Testis (tissue), 3 donors: ENCODE measurements around the gene CLK2. TPM values are rescaled to one million over a fixed set of nuclear protein-coding genes. Genes with fewer than 3 reads are reported as not detected.
A peak's percentile ranks its signal among the peaks of the same experiment; 100 is the strongest.

Experiments
- DNase-seq: peaks from one replicate; pipeline ENCODE4 v3.0.0-alpha.2; 2019
- H3K27ac ChIP-seq, 2 donors: fragments of 200-600 bp; sonication (generic); one replicate each; pipeline ENCODE4 v1.5.1; 2019
- H3K27me3 ChIP-seq: fragments of 200-600 bp; sonication (generic); one replicate; pipeline ENCODE4 v1.5.1; 2019
- H3K36me3 ChIP-seq: fragments of 200-600 bp; sonication (generic); one replicate; pipeline ENCODE4 v1.5.1; 2017; ENCODE audit warnings: low read depth; ENCODE audit errors: missing control alignments
- H3K4me1 ChIP-seq: fragments of 200-600 bp; sonication (generic); one replicate; pipeline ENCODE4 v1.5.1; 2019
- H3K4me3 ChIP-seq, 2 donors: fragments of 200-600 bp; sonication (generic); one replicate each; pipeline ENCODE4 v1.5.1; 2017 to 2019
- H3K9me3 ChIP-seq: fragments of 200-600 bp; sonication (generic); one replicate; pipeline ENCODE4 v1.5.1; 2017
- POLR2A ChIP-seq: fragments of 450-650 bp; IDR thresholded peaks from one replicate; pipeline ENCODE4 v1.6.1; 2017; ENCODE audit warnings: antibody characterized with exemption, mild to moderate bottlenecking, moderate library complexity
- WGBS, 2 donors: methylation state at CpG; one replicate each; pipeline ENCODE4 v1.1.5; 2018; 5-methylcytosine and 5-hydroxymethylcytosine counted together
- intact Hi-C: fragments of 100-400 bp; cut with DNase I; formaldehyde crosslinking; loops from one replicate; pipeline ENCODE4 v1.15.1; 2023; ENCODE audit warnings: low total_unique reads
- polyA plus RNA-seq: library from polyadenylated mRNA; stranded (reverse); fragments of 350-450 nt; fragmentation: Illumina TruSeq; extraction: RNeasy Lipid Tissue Mini Kit (QIAGEN cat#74804); gene quantifications from one replicate; pipeline ENCODE4 v1.2.3, GENCODE V29; 2014; ENCODE audit warnings: low read depth, low replicate concordance; ENCODE audit not compliant: insufficient read depth
- total RNA-seq, 2 donors: library from RNA; depleted of rRNA; stranded (reverse); fragments of >200 nt; gene quantifications; one replicate each; pipeline ENCODE4 v1.2.3, GENCODE V29; 2016
- TF ChIP-seq, protein P1 (sequence below), 3 experiments: fragments of 450-650 bp in 2 of 3; fragments of 200-600 bp in 1 of 3; sonication (generic) in 1 of 3; IDR thresholded peaks; one replicate each; pipeline ENCODE4 v1.5.1; 2016 to 2019; ENCODE audit warnings: antibody characterized with exemption in 3 of 3, mild to moderate bottlenecking in 2 of 3, moderate library complexity in 1 of 3

The CLK2 gene
- total and polyA plus RNA-seq, 3 donors from 2014 or later, result 37.0 to 54.1 (median 52.8) TPM

DNA sequence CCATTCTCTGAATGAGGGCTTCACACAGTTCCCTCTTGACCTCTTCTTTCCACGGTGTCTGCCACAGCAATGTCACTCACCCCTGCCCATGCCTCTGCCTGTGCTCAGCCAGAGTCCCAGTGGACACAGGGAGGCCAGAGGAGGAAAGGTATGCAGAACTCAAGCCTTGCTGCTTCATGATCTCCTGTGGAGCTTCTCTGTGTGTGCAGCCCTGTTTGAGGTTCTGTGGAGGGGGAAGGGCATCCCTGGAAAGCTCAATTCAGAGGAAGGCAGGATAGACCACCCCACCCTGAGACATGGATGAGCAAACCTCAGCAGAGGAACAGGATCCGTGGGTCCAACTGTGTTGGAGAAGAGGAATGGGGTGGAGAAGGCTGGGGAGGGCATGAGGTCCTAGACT lies 6.0 kb upstream of the CLK2 start:
- Histone ChIP-seq H3K4me1 (peaks cover 12% of the 10 kb centered on the region), H3K27me3 (no peaks in the 10 kb centered on the region), H3K27ac (no peak overlapping the region), H3K36me3 (no peaks in the 10 kb centered on the region), H3K9me3 (no peaks in the 10 kb centered on the region), H3K4me3 (no peak overlapping the region)
- intact Hi-C loops, result no loop called here
- TF ChIP-seq, protein P1, sequence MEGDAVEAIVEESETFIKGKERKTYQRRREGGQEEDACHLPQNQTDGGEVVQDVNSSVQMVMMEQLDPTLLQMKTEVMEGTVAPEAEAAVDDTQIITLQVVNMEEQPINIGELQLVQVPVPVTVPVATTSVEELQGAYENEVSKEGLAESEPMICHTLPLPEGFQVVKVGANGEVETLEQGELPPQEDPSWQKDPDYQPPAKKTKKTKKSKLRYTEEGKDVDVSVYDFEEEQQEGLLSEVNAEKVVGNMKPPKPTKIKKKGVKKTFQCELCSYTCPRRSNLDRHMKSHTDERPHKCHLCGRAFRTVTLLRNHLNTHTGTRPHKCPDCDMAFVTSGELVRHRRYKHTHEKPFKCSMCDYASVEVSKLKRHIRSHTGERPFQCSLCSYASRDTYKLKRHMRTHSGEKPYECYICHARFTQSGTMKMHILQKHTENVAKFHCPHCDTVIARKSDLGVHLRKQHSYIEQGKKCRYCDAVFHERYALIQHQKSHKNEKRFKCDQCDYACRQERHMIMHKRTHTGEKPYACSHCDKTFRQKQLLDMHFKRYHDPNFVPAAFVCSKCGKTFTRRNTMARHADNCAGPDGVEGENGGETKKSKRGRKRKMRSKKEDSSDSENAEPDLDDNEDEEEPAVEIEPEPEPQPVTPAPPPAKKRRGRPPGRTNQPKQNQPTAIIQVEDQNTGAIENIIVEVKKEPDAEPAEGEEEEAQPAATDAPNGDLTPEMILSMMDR (IDR thresholded peaks at IDR 0.05), result no peak
- no peak for TF ChIP-seq POLR2A
- no peak for DNase-seq
- 80 to 88% methylated on average over 2 of the region's 2 CpGs for WGBS, 2 donors

- Histone ChIP-seq H3K27me3 (no peaks in the 10 kb centered on the region), H3K9me3 (no peaks in the 10 kb centered on the region), H3K4me3 (no peak overlapping the region), H3K4me1 (peaks cover 16% of the 10 kb centered on the region), H3K27ac (no peak overlapping the region), H3K36me3 (no peaks in the 10 kb centered on the region)
- TF ChIP-seq, protein P1 (IDR thresholded peaks at IDR 0.05), result no peak
- intact Hi-C loops, result no loop called here
- WGBS, 2 donors, result 48 to 60% methylated on average over 10 of the region's 10 CpGs
- no peak for DNase-seq
Observed at GRCh38 chr1:155278689-155279160, 5.4 kb upstream of the CLK2 start.

DNA sequence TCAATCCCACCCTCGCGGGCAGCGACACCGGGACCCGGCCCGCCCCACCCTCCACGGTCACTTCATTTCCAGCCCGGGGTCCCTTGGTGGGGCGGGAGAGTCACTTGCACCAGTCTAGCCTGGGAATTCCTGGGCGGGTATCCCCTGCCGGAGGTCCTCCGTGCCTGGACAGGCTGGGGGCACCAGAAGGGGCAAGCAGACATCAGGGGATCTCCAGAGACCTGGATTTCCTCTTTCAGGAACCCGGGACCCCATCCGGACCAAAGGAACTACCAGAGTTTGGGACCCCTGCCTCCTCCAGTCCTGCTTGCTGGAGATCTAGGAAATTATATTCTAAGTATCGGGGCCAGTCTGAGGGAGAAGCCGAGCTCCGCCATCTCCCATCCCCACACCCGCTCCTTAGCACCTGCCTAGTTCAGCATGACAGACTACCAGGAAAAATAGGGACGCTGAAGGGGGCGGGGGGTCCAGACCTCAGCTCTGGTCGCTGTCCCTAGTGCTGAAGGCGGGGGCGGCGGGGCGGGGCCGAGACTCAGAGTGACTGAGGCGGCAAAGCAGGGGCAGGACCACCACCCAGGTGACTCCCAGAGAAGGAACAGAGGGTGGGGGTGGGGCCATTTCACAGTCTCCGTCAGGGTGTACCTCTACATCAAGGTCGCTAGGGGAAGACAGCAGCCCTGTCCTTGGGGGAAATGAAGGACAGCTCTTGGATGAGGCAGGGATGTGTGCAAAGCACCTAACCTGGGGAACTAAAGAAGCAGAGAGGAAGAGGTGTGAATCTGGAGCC lies 4.8 kb upstream of the CLK2 start:
- no peak overlapping the region for H3K27ac ChIP-seq
- DNase-seq, result peak; percentile 69

GRCh38 chr1:155277070-155277901 lies 4.0 kb upstream of the CLK2 start, which contains the start of gene HCN3:
Gene HCN3 (plus strand): TSS chr1:155277463. CDS start chr1:155277591, 128 bp downstream.
- Histone ChIP-seq H3K36me3 (no peaks in the 10 kb centered on the region), H3K27me3 (no peaks in the 10 kb centered on the region), H3K27ac (peak within 1 kb of the TSS in 1 of 2 donors; percentile 53), H3K4me3 (peak within 1 kb of the TSS; percentile 67 to 75), H3K9me3 (no peaks in the 10 kb centered on the region), H3K4me1 (peaks cover 21% of the 10 kb centered on the region)
- DNase-seq, result peak; percentile 99
- TF ChIP-seq POLR2A, result no peak
- TF ChIP-seq, protein P1 (IDR thresholded peaks at IDR 0.05), result peak; percentile 44 to 69 (median 52)
- 1% methylated on average over 23 to 65 of the region's 68 CpGs for WGBS, 2 donors
- intact Hi-C loops, result no loop called here

More for the DNA sequence above, 4.8 kb upstream of the CLK2 start:
- H3K9me3 ChIP-seq, result no peaks in the 10 kb centered on the region
- H3K27me3 ChIP-seq, result no peaks in the 10 kb centered on the region
- H3K4me1 ChIP-seq, result peaks cover 18% of the 10 kb centered on the region
- H3K36me3 ChIP-seq, result no peaks in the 10 kb centered on the region
- TF ChIP-seq POLR2A, result no peak
- TF ChIP-seq, protein P1 (IDR thresholded peaks at IDR 0.05), result no peak
- WGBS, 2 donors, result 0% methylated on average over 5 to 27 of the region's 29 CpGs
- H3K4me3 ChIP-seq, result peak overlapping the region; percentile 67 to 75
- intact Hi-C loops, result no loop called here
